MM.1S (cell line): ENCODE data around the gene HGF.

ENCODE experiments used
- DNase-seq: peaks from one replicate; pipeline ENCODE4 v3.0.0-alpha.2; 2015
- H2AFZ ChIP-seq: fragments of 300-600 bp; sonication (generic); 2 replicates; pipeline ENCODE4 v1.6.0; 2016; ENCODE audit warnings: antibody characterized with exemption, low read length
- H3F3A ChIP-seq: fragments of 300-600 bp; sonication (generic); 2 replicates; pipeline ENCODE4 v1.6.1; 2016; ENCODE audit warnings: mild to moderate bottlenecking, antibody characterized with exemption, low read length, moderate library complexity, mixed read lengths; ENCODE audit not compliant: insufficient read depth
- H3K27ac ChIP-seq: fragments of 300-600 bp; sonication (generic); 2 replicates; pipeline ENCODE4 v1.5.1; 2016; ENCODE audit warnings: mild to moderate bottlenecking, low read length
- H3K27me3 ChIP-seq: fragments of 300-600 bp; sonication (generic); replicated peaks from 2 replicates; pipeline ENCODE4 v1.6.0; 2016; ENCODE audit warnings: low read length; ENCODE audit not compliant: insufficient read depth
- H3K36me3 ChIP-seq: fragments of 300-600 bp; sonication (generic); replicated peaks from 2 replicates; pipeline ENCODE4 v1.6.1; 2016; ENCODE audit warnings: mild to moderate bottlenecking, low read length, mixed read lengths; ENCODE audit not compliant: insufficient read depth
- H3K4me1 ChIP-seq: fragments of 300-600 bp; sonication (generic); 2 replicates; pipeline ENCODE4 v1.6.1; 2016; ENCODE audit warnings: low read length, mixed read lengths
- H3K4me2 ChIP-seq: fragments of 300-600 bp; sonication (generic); 2 replicates; pipeline ENCODE4 v1.6.0; 2016; ENCODE audit warnings: low read depth, low read length
- H3K4me3 ChIP-seq: fragments of 300-600 bp; sonication (generic); 2 replicates; pipeline ENCODE4 v1.5.1; 2016; ENCODE audit warnings: low read length, mixed read lengths
- H3K79me2 ChIP-seq: fragments of 300-600 bp; sonication (generic); 2 replicates; pipeline ENCODE4 v1.6.1; 2016; ENCODE audit warnings: mixed run types, low read length, mixed read lengths
- H3K9ac ChIP-seq: fragments of 300-600 bp; sonication (generic); 2 replicates; pipeline ENCODE4 v1.6.1; 2016; ENCODE audit warnings: low read length, mixed read lengths
- H3K9me2 ChIP-seq: fragments of 300-600 bp; sonication (generic); replicated peaks from 2 replicates; pipeline ENCODE4 v1.6.1; 2016; ENCODE audit warnings: mild to moderate bottlenecking, low read length, mixed read lengths; ENCODE audit not compliant: insufficient read depth
- H3K9me3 ChIP-seq: fragments of 300-600 bp; sonication (generic); replicated peaks from 2 replicates; pipeline ENCODE4 v1.6.1; 2016; ENCODE audit warnings: mild to moderate bottlenecking, low read length, mixed read lengths; ENCODE audit not compliant: insufficient read depth
- H4K20me1 ChIP-seq: fragments of 300-600 bp; sonication (generic); 2 replicates; pipeline ENCODE4 v1.6.1; 2016; ENCODE audit warnings: mild to moderate bottlenecking, low read length, moderate library complexity, mixed read lengths; ENCODE audit not compliant: insufficient read depth
- CTCF ChIP-seq: fragments of 300-600 bp; sonication (generic); IDR thresholded peaks from 2 replicates; pipeline ENCODE4 v1.5.1; 2016; ENCODE audit warnings: antibody characterized with exemption, low read length, mixed read lengths
- EZH2 ChIP-seq: fragments of 300-600 bp; sonication (generic); optimal IDR thresholded peaks from 2 replicates; pipeline ENCODE3; 2017; ENCODE audit warnings: low read depth, mild to moderate bottlenecking, antibody characterized with exemption, low read length, mixed read lengths
- EZH2phosphoT487 ChIP-seq: fragments of 300-600 bp; sonication (generic); IDR thresholded peaks from 2 replicates; pipeline ENCODE4 v1.6.1; 2018; ENCODE audit warnings: antibody characterized with exemption, low read length

HGF gene

DNA sequence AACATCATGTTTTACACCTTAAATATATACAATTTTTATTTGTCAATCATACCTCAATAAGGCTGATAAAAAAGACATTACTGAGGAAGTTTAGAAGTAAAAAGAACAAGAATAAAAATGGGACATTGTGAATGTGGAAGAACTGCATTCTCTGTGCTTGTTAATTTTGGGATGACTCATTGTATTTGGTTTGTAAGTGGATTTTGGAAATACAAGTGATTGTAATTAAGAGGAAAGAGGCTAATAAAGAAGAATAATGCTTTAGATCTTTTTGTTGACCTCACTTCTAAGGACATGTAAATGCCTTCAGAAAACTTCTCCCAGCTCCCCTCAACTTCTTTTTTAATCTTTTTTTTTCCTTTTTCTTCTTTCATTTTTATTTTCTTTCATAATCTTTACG is 76.0 kb downstream of the HGF start:
- no peaks in the 10 kb centered on the region for H3K36me3 ChIP-seq
- H3K9ac ChIP-seq = no peak overlapping the region
- no peaks in the 10 kb centered on the region for H3K9me2 ChIP-seq
- peaks cover 9% of the 10 kb centered on the region for H3F3A ChIP-seq
- no peak overlapping the region for H3K4me2 ChIP-seq
- H3K4me3 ChIP-seq = no peak overlapping the region
- H4K20me1 ChIP-seq = no peaks in the 10 kb centered on the region
- H2AFZ ChIP-seq = no peak overlapping the region
- peaks cover 26% of the 10 kb centered on the region for H3K4me1 ChIP-seq
- no peak overlapping the region for H3K27ac ChIP-seq
- H3K9me3 ChIP-seq = no peaks in the 10 kb centered on the region
- H3K79me2 ChIP-seq = no peaks in the 10 kb centered on the region
- DNase-seq = no peak
- TF ChIP-seq CTCF = no peak
- no peak for TF ChIP-seq EZH2phosphoT487
- TF ChIP-seq EZH2 = no peak
- H3K27me3 ChIP-seq = no peaks in the 10 kb centered on the region

DNA sequence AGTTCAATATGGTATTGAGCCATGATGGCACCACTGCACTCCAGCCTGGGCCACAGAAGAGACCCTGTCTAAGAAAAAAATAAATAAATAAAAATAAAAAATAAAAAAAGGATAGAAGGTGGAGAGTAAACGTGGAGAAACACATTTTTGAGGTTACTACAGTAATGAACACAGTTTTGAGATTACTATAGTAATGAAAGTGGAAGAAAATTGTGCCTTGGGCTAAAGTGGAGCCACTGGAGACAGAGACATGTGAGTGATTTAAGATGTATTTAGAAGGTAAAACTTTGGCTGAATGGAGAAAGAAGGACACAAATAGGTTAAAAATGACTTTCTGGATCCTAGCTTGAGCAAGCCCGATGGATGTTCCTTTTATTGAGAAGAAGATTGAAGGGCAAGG is 76.8 kb downstream of the HGF start:
- no peak for DNase-seq
- Histone ChIP-seq H3K4me3 (no peak overlapping the region), H3K4me1 (peaks cover 27% of the 10 kb centered on the region), H4K20me1 (no peaks in the 10 kb centered on the region), H3K4me2 (no peak overlapping the region), H3K36me3 (no peaks in the 10 kb centered on the region), H2AFZ (no peak overlapping the region), H3K9me3 (no peaks in the 10 kb centered on the region), H3F3A (peaks cover 9% of the 10 kb centered on the region), H3K27ac (no peak overlapping the region), H3K79me2 (no peaks in the 10 kb centered on the region), H3K27me3 (no peaks in the 10 kb centered on the region), H3K9me2 (no peaks in the 10 kb centered on the region), H3K9ac (no peak overlapping the region)
- no peak for TF ChIP-seq CTCF
- no peak for TF ChIP-seq EZH2
- no peak for TF ChIP-seq EZH2phosphoT487

DNA sequence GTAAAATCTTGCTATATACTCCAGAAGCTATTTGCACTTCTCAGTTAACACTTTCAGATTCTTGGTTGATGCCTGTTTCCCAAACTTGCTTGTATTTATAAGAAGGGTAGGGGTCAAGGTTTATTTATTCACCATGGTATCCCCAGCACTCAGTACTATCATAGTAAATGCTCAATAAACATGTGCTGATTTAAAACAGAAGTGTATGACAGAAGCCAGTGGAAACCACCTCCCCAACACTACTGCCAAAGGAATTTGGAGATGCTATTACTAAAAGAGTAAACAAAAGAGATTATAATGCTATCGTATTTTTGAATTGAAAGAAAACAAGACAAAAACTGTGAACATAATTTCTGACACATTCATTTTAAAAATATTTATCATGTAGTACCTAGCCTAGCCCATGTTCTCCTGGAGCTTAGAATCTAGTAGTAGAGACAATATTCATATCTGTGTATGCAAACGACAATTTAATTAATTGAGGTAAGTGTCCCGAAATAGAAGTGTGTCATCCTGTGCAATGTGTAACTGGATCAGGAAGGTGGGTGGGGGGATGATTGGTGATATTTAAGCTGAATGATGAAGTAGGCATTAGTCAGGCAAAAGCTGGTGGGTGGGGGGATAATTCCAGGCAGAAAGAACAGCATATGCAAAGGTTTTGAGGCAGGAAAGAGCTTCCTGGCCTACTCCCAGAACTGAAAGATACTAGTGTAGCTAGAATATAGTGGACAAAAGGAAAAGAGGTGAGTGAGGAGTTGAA is 77.5 kb downstream of the HGF start:
- Histone ChIP-seq H3K27me3 (no peaks in the 10 kb centered on the region), H3K79me2 (no peaks in the 10 kb centered on the region), H3F3A (peaks cover 9% of the 10 kb centered on the region), H4K20me1 (no peaks in the 10 kb centered on the region), H3K9me3 (no peaks in the 10 kb centered on the region), H3K9ac (no peak overlapping the region), H3K4me1 (peaks cover 27% of the 10 kb centered on the region), H3K9me2 (no peaks in the 10 kb centered on the region), H3K4me3 (no peak overlapping the region), H3K27ac (no peak overlapping the region), H2AFZ (no peak overlapping the region), H3K4me2 (no peak overlapping the region), H3K36me3 (no peaks in the 10 kb centered on the region)
- DNase-seq = no peak
- TF ChIP-seq CTCF = no peak
- no peak for TF ChIP-seq EZH2phosphoT487
- no peak for TF ChIP-seq EZH2
